ENCODE data around the gene UROC1. TPM values are rescaled to one million over a fixed set of nuclear protein-coding genes. Genes with fewer than 3 reads are reported as not detected.

The UROC1 gene
- total and polyA plus RNA-seq, 2 of the 4 experiments (the other 2 are of a cell fraction), result not detected

DNA sequence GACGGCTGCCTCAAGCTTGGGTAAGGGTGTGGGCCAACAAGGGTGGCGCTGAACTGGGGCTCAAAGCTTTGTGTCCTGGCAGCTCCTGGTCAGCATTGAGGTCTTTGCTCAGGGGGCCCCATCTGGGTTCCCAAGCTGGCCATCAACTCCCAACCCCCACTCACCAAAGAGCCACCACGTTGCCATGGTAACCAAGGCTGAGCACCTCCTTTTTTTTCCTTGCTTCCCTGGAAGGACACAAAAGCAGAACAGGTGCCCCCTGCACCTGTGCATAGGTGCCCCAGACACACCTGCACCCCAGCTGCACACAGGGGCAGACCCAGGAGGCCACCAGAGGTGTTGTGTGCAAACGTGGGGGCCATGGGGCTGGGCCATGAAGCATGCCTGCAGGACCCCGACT is 16.5 kb downstream of the UROC1 start:
- no TSS peak for BruUV-seq (replicated peaks)
- no peaks in the 10 kb centered on the region for H3K36me3 ChIP-seq (ENCODE audit: control insufficient read depth, insufficient read depth, low read length)
- no peak overlapping the region for H2AK5ac ChIP-seq (ENCODE audit: low read depth, low read length)
- no peak for ATAC-seq (ENCODE audit: low read depth)
- no peaks in the 10 kb centered on the region for H3K4me1 ChIP-seq (ENCODE audit: control insufficient read depth, insufficient read depth, low read length)
- no peak overlapping the region for H4K8ac ChIP-seq (ENCODE audit: low read depth in 2 of 2, low read length in 2 of 2)
- H2BK120ac ChIP-seq (ENCODE audit: low read depth, low read length), result no peak overlapping the region
- H3K4me2 ChIP-seq (ENCODE audit: low read depth, low read length), result no peak overlapping the region
- H3K9me3 ChIP-seq (ENCODE audit: control insufficient read depth, insufficient read depth, low read length), result no peaks in the 10 kb centered on the region
- no peak overlapping the region for H3K4me3 ChIP-seq (ENCODE audit: insufficient read depth, low read depth, low read length)
- no peak overlapping the region for H3K23ac ChIP-seq (ENCODE audit: low read depth, low read length)
- WGBS, 2 experiments (ENCODE audit: extremely low coverage in 2 of 2, insufficient read length in 1 of 2), result 14% methylated on average over 1 of the region's 5 CpGs; no CpG with 5 or more reads in 1 of the 2 experiments
- H4K5ac ChIP-seq (ENCODE audit: low read depth, low read length), result no peak overlapping the region
- POLR2A ChIA-PET (ENCODE audit: unreplicated experiment), result no interaction called here
- H2AFZ ChIP-seq (replicated peaks; ENCODE audit: low read length, poor library complexity), result peak overlapping the region; percentile 43
- H3K9me1 ChIP-seq (ENCODE audit: insufficient read depth, low read length), result no peaks in the 10 kb centered on the region
- TF ChIP-seq, protein P1, sequence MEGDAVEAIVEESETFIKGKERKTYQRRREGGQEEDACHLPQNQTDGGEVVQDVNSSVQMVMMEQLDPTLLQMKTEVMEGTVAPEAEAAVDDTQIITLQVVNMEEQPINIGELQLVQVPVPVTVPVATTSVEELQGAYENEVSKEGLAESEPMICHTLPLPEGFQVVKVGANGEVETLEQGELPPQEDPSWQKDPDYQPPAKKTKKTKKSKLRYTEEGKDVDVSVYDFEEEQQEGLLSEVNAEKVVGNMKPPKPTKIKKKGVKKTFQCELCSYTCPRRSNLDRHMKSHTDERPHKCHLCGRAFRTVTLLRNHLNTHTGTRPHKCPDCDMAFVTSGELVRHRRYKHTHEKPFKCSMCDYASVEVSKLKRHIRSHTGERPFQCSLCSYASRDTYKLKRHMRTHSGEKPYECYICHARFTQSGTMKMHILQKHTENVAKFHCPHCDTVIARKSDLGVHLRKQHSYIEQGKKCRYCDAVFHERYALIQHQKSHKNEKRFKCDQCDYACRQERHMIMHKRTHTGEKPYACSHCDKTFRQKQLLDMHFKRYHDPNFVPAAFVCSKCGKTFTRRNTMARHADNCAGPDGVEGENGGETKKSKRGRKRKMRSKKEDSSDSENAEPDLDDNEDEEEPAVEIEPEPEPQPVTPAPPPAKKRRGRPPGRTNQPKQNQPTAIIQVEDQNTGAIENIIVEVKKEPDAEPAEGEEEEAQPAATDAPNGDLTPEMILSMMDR (conservative IDR thresholded peaks at IDR 0.05; ENCODE audit: low read depth, low read length), result no peak
- TF ChIP-seq RFX5 (IDR thresholded peaks at IDR 0.05; ENCODE audit: low read depth, low read length) (no peak), CHD1 (IDR thresholded peaks at IDR 0.05; ENCODE audit: low read depth, low read length) (no peak), POLR2A (IDR thresholded peaks at IDR 0.05; ENCODE audit: low read depth, low read length) (no peak)
- TF ChIP-seq, protein P2, sequence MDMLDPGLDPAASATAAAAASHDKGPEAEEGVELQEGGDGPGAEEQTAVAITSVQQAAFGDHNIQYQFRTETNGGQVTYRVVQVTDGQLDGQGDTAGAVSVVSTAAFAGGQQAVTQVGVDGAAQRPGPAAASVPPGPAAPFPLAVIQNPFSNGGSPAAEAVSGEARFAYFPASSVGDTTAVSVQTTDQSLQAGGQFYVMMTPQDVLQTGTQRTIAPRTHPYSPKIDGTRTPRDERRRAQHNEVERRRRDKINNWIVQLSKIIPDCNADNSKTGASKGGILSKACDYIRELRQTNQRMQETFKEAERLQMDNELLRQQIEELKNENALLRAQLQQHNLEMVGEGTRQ (IDR thresholded peaks at IDR 0.05; ENCODE audit: low read depth, low read length), result no peak
- dilution Hi-C loops (cut with HindIII; ENCODE audit: low sequenced_read_pairs, unreplicated experiment), result no loop called here
- no peak overlapping the region for H3K27ac ChIP-seq (ENCODE audit: insufficient read depth, low read length)
- H2BK5ac ChIP-seq (ENCODE audit: low read depth, low read length, poor library complexity, severe bottlenecking), result no peak overlapping the region
- intact Hi-C loops (cut with micrococcal nuclease), result no loop called here
- no peak overlapping the region for H2BK15ac ChIP-seq (ENCODE audit: low read depth, low read length)
- no peak overlapping the region for H3K14ac ChIP-seq (replicated peaks; ENCODE audit: low read depth, low read length)
- no peaks in the 10 kb centered on the region for H4K20me1 ChIP-seq (ENCODE audit: insufficient read depth, low read length)
- no peak overlapping the region for H3K56ac ChIP-seq (ENCODE audit: extremely low read depth, insufficient read depth, low read length)
- no peak overlapping the region for H3K4ac ChIP-seq (ENCODE audit: low read depth, low read length)
- no peak overlapping the region for H3K18ac ChIP-seq (ENCODE audit: low read depth, low read length)
- H2AK9ac ChIP-seq (replicated peaks; ENCODE audit: low read depth, low read length, poor library complexity), result no peak overlapping the region
- H3K79me1 ChIP-seq (ENCODE audit: low read depth in 1 of 2, low read length in 2 of 2), result no peaks in the 10 kb centered on the region
- no peak overlapping the region for H2BK20ac ChIP-seq (ENCODE audit: low read depth, low read length)
- in situ Hi-C loops (cut with MboI; ENCODE audit: low sequenced_read_pairs), result no loop called here
- DNase-seq, result no peak
- peaks cover 16% of the 10 kb centered on the region; the same call in 1 of the 2 replicates for H3K27me3 ChIP-seq (ENCODE audit: control insufficient read depth, insufficient read depth, low read length)
- no peak overlapping the region for H3K9ac ChIP-seq (ENCODE audit: low read depth, low read length)
- no peak overlapping the region for H4K91ac ChIP-seq (ENCODE audit: insufficient read depth, low read depth, low read length)
- CTCF ChIA-PET, result no interaction called here
